ENCODE data around the gene QRICH2. TPM values are rescaled to one million over a fixed set of nuclear protein-coding genes. Genes with fewer than 3 reads are reported as not detected.

QRICH2 gene
- total and polyA plus RNA-seq, 2 experiments from 2014 or later: 5.0 to 6.8 TPM

DNA sequence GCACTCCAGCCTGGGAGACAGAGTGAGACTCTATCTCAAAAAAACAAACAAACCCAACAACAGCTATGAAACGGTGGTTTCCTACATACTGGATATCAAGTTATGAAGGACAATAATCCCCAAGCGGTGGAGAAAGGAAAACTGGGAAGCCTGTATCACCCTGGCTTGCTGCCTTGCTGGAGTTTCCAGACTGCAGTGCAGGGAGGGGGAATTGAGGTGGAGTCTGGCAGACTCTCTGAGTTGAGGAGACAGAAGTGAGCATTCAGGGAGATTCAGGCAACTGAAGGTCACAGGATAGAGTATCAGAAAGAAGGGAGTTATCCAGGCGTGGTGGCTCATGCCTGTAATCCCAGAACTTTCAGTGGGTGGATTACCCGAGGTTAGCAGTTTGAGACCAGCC lies 11.9 kb downstream of the QRICH2 start:
- H3K9me3 ChIP-seq (ENCODE audit: low read depth): no peaks in the 10 kb centered on the region
- no peak overlapping the region for H3K27ac ChIP-seq
- no peaks in the 10 kb centered on the region for H3K4me1 ChIP-seq (ENCODE audit: low read depth)
- H3K27me3 ChIP-seq: no peaks in the 10 kb centered on the region
- DNase-seq (ENCODE audit: low read depth in 1 of 2, low spot score in 1 of 2): peak in 1 of 2 donors; percentile 15
- no peaks in the 10 kb centered on the region for H3K36me3 ChIP-seq
- TF ChIP-seq, protein P1, sequence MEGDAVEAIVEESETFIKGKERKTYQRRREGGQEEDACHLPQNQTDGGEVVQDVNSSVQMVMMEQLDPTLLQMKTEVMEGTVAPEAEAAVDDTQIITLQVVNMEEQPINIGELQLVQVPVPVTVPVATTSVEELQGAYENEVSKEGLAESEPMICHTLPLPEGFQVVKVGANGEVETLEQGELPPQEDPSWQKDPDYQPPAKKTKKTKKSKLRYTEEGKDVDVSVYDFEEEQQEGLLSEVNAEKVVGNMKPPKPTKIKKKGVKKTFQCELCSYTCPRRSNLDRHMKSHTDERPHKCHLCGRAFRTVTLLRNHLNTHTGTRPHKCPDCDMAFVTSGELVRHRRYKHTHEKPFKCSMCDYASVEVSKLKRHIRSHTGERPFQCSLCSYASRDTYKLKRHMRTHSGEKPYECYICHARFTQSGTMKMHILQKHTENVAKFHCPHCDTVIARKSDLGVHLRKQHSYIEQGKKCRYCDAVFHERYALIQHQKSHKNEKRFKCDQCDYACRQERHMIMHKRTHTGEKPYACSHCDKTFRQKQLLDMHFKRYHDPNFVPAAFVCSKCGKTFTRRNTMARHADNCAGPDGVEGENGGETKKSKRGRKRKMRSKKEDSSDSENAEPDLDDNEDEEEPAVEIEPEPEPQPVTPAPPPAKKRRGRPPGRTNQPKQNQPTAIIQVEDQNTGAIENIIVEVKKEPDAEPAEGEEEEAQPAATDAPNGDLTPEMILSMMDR (IDR thresholded peaks at IDR 0.05; ENCODE audit: low read depth, low read length): no peak
- H3K4me3 ChIP-seq: no peak overlapping the region

DNA sequence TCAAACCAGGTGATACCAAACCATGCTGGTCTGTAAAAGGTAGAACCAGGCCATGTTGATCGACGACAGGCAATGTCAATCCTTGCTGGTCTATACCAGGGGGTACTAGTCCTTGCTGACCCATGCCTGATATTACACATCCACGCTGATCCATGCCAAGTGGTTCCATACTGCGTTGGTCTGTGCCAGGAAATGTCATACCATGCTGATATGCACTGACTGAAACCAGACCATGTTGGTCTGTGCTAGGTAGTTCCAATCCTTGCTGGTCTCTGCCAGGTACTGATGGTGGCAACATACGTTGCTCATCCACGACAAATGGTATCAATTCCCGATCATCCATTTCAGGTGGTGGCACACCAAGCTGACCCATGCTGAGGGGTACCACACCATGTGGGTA lies 15.0 kb downstream of the QRICH2 start:
- Histone ChIP-seq H3K4me3 (no peak overlapping the region), H3K27ac (no peak overlapping the region), H3K27me3 (no peaks in the 10 kb centered on the region), H3K4me1 (ENCODE audit: low read depth) (no peaks in the 10 kb centered on the region), H3K36me3 (no peaks in the 10 kb centered on the region), H3K9me3 (ENCODE audit: low read depth) (no peaks in the 10 kb centered on the region)
- DNase-seq (ENCODE audit: low read depth in 1 of 2, low spot score in 1 of 2): no peak
- TF ChIP-seq, protein P1 (IDR thresholded peaks at IDR 0.05; ENCODE audit: low read depth, low read length): no peak

DNA sequence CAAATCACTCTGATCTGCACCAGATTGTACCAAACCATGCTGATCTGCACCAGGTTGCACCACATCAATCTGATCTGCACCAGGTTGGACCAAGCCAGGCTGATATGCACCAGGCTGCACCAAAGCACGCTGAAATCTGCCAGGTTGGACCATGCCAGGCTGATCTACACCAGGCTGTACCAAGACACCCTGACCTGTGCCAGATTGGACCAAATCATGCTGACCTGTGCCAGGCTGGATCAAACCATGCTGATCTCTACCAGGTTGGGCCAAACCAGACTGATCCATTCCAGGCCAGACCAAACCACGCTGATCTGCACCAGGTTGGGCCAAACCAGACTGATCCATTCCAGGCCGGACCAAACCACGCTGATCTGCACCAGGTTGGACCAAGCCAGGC lies 15.5 kb downstream of the QRICH2 start:
- Histone ChIP-seq H3K36me3 (no peaks in the 10 kb centered on the region), H3K27ac (no peak overlapping the region), H3K9me3 (ENCODE audit: low read depth) (no peaks in the 10 kb centered on the region), H3K4me1 (ENCODE audit: low read depth) (no peaks in the 10 kb centered on the region), H3K27me3 (no peaks in the 10 kb centered on the region), H3K4me3 (no peak overlapping the region)
- DNase-seq (ENCODE audit: low read depth in 1 of 2, low spot score in 1 of 2): no peak
- TF ChIP-seq, protein P1 (IDR thresholded peaks at IDR 0.05; ENCODE audit: low read depth, low read length): no peak

DNA sequence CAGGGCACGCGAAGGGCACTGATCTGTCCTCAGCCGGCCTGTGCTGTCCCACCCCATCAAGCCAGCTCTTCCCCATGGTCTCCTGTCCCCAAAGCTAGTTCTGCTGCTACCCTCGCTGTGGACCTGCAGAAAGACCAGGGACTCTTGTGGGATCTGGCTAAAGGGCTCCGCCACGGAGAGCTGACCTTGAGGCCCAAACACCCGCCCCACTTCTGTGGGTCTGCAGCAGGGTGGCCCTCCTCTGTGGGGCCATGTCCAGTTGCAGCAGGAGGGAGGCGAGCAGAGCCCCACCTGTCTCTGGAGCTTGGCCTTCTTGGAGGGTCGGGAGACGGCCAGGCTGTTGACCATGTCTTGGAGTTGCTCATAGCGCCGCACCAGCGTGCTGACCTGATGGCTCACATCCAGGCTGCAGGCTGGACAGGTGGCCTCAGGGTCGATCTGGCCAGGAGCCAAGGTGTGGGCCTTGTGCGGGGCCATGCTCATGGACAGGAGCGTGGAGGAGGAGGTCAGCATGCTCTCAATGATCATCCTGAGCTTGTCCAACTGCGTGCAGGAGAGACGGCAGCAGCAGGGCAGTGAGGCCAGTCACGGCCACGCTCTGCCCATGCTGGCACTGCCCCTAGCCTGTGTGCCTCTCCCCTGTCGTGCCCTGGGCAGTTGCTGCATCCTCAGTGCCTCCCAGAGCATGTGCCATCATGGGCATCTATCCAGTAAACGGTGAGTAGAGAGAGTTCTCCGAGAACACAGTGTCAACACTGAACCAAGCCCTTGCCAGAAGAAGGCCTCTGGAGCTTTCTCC lies 26.3 kb downstream of the QRICH2 start:
- no peaks in the 10 kb centered on the region for H3K4me1 ChIP-seq (ENCODE audit: low read depth)
- no peaks in the 10 kb centered on the region for H3K9me3 ChIP-seq (ENCODE audit: low read depth)
- no peak for DNase-seq (ENCODE audit: low read depth in 1 of 2, low spot score in 1 of 2)
- no peak overlapping the region for H3K27ac ChIP-seq
- H3K4me3 ChIP-seq: no peak overlapping the region
- TF ChIP-seq, protein P1 (IDR thresholded peaks at IDR 0.05; ENCODE audit: low read depth, low read length): no peak
- H3K27me3 ChIP-seq: no peaks in the 10 kb centered on the region
- H3K36me3 ChIP-seq: no peaks in the 10 kb centered on the region

DNA sequence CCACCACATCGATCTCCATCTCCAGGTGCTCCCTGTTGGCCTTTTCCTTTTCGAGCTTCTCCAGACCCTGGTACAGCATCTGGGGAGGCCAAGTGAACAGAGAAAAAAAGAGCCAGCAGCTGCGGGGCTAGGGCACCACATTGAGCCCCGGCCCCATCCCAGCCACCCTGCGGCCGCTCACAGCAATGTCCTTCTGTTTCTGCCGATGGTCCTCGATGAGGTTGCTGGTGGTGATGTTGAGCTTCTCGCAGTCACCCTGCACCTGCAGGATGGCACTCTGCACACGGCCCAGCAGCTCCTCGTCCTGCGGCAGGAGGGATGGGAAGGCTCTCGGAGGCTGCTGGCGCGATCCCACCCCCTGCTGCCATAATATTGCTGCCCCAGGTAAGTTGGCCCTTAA lies 27.4 kb downstream of the QRICH2 start:
- H3K4me1 ChIP-seq (ENCODE audit: low read depth): no peaks in the 10 kb centered on the region
- H3K4me3 ChIP-seq: no peak overlapping the region
- H3K27me3 ChIP-seq: no peaks in the 10 kb centered on the region
- H3K27ac ChIP-seq: no peak overlapping the region
- H3K9me3 ChIP-seq (ENCODE audit: low read depth): no peaks in the 10 kb centered on the region
- DNase-seq (ENCODE audit: low read depth in 1 of 2, low spot score in 1 of 2): no peak
- H3K36me3 ChIP-seq: no peaks in the 10 kb centered on the region
- TF ChIP-seq, protein P1 (IDR thresholded peaks at IDR 0.05; ENCODE audit: low read depth, low read length): no peak
